ENCODE results near the gene KCNAB1. TPM values are rescaled to one million over a fixed set of nuclear protein-coding genes. Genes with fewer than 3 reads are reported as not detected.

Gene KCNAB1
- total and polyA plus RNA-seq, 10 of the 15 experiments (the other 5 are each of a cell fraction or from before 2014, with no cell fraction given), result 0.11 to 0.69 (median 0.43) TPM; not detected in 6

- Histone ChIP-seq H3K4me1 (ENCODE audit: control insufficient read depth, insufficient read depth, low read length) (no peaks in the 10 kb centered on the region), H4K20me1 (ENCODE audit: control insufficient read depth, insufficient read depth) (no peaks in the 10 kb centered on the region), H3K4me3 (no peak overlapping the region), H3K79me2 (ENCODE audit: control insufficient read depth, insufficient read depth, low read length) (no peaks in the 10 kb centered on the region), H2AFZ (ENCODE audit: control insufficient read depth, low read depth, low read length) (no peak overlapping the region), H3K36me3 (ENCODE audit: control insufficient read depth in 2 of 2, insufficient read depth in 2 of 2, low read length in 1 of 2) (no peaks in the 10 kb centered on the region), H3K9me3 (replicated peaks; ENCODE audit: control insufficient read depth, insufficient read depth, low read length) (no peaks in the 10 kb centered on the region), H3K27ac (ENCODE audit: control insufficient read depth, insufficient read depth) (no peak overlapping the region), H3K4me2 (ENCODE audit: control insufficient read depth, insufficient read depth) (no peak overlapping the region), H3K9ac (ENCODE audit: control insufficient read depth, insufficient read depth, low read length) (no peak overlapping the region), H3K27me3 (replicated peaks in 1 of 2; ENCODE audit: control insufficient read depth in 2 of 2, insufficient read depth in 2 of 2, low read length in 1 of 2) (0 out of 4 replicates have a peak, but pooled peaks cover 0 to 3% of the 10 kb centered on the region in 2 experiments)
- POLR2A ChIA-PET, result interaction anchor here (0.5 kb wide), 1 partner anchor 62 kb away, joined by 7 read pairs; no protein-coding TSS in a partner anchor
- FAIRE-seq (no peak), DNase-seq (ENCODE audit: low read depth, low spot score) (no peak), ATAC-seq (no peak)
- WGBS (ENCODE audit: insufficient coverage, insufficient replicate concordance, low lambda C conversion rate, missing lambda C conversion rate), result 62% methylated on average over 5 of the region's 5 CpGs
- no TSS peak for BruUV-seq (replicated peaks)
- SMC1A ChIA-PET (ENCODE audit: uncharacterized antibody, unreplicated experiment), result interaction anchor here (1.1 to 1.4 kb wide), 2 partner anchors 14 to 67 kb away, joined by 3 to 5 read pairs; no protein-coding TSS in a partner anchor
- TF ChIP-seq CUX1 (IDR thresholded peaks at IDR 0.05; ENCODE audit: insufficient replicate concordance, low read depth, low read length) (no peak), WRNIP1 (IDR thresholded peaks at IDR 0.05; ENCODE audit: borderline replicate concordance, low read depth, low read length) (no peak), MYB (IDR thresholded peaks at IDR 0.05; ENCODE audit: borderline replicate concordance, low read depth, low read length) (no peak), GATAD2B (conservative IDR thresholded peaks at IDR 0.05; ENCODE audit: low read depth) (no peak), MTA2 (IDR thresholded peaks at IDR 0.05; ENCODE audit: low read depth) (no peak), RELA (IDR thresholded peaks at IDR 0.05; ENCODE audit: borderline replicate concordance, partially characterized antibody) (no peak), BCL3 (IDR thresholded peaks at IDR 0.05; ENCODE audit: borderline replicate concordance, insufficient read depth, low read depth, low read length, poor library complexity, severe bottlenecking) (no peak), HDAC2 (IDR thresholded peaks at IDR 0.05) (no peak)
- CTCF ChIA-PET, result interaction anchor here (1.2 to 2.8 kb wide), 6 partner anchors 10 to 291 kb away, joined by 3 to 7 read pairs (median 4); no protein-coding TSS in a partner anchor
- RAD21 ChIA-PET (ENCODE audit: unreplicated experiment), result no interaction called here
- in situ Hi-C loops (cut with MboI) (no loop called here), intact Hi-C loops (cut with micrococcal nuclease; ENCODE audit: unreplicated experiment) (no loop called here)
Observed at GRCh38 chr3:156443079-156443478, 322.7 kb downstream of the KCNAB1 start.
